IPS-NIHi7 (cell line): ENCODE data around the gene PRKG1.
"Not testable (repeated sequence)": the region's sequence is repeated elsewhere in the genome, so short reads cannot be mapped to it uniquely, and the experiment has no call there.

ENCODE experiments used
- DNase-seq: peaks from one replicate; pipeline ENCODE4 v3.0.0; 2012; ENCODE audit warnings: mixed read lengths; ENCODE audit errors: extremely low spot score

The PRKG1 gene

GRCh38 chr10:51117053-51117660, 42.9 kb downstream of the PRKG1 start:
- no peak for DNase-seq

- DNase-seq, result no peak
Measured at GRCh38 chr10:51117794-51118193, 43.5 kb downstream of the PRKG1 start.

- no peak for DNase-seq
Measured at GRCh38 chr10:51119441-51119840, 45.2 kb downstream of the PRKG1 start.

DNA sequence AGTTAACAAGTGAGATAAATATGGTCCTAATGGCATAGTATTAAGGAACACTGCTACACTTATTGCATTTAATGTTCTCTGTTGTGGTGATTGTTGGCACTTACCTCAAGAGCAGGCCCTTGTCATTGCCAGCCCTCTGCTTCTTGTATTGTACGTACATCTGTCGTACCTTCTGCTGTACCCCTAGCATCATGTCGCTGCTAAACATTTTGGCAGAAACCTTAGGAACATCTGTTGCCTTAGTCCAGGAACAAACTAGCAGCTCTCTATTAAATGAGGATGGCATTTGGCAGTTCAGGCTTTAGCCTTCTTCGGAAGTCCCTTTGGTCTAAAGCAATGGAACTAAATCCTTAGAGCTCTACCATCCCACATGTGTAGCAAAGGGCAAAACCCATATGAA, 47.6 kb downstream of the PRKG1 start:
- DNase-seq, result no peak

DNA sequence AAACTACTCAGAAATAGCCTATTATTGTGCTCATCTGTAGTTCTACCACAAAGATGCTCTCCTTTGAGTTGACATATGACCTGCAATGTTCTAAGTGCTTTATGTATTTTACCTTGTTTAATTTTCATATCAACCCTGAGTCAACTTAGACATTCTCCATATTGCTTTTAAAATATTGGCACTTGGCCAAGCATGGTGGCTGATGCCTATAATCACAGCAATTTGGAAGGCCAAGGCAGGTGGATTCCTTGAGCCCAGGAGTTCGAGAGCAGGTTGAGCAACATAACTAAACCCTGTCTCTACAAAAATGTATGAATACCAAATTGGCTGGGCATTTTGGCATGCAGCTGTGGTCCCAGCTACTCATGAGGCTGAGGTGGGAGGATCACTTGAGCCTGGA, 50.6 kb downstream of the PRKG1 start:
- no peak for DNase-seq

DNA sequence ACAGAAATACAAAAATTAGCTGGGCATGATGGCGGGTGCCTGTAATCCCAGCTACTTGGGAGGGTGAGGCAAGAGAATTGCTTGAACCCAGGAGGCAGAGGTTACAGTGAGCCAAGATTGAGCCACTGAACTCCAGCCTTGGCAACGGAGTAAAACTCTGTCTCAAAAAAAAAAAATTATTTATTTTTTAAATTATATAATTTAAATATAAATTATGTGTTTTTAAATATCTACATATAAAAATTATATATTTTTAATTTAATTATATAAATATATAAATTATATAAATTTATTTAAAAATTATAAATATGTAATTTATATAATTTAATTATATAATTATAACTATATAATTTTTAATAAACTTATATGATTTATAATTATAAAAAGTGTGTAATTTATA, 51.2 kb downstream of the PRKG1 start:
- no peak for DNase-seq

DNA sequence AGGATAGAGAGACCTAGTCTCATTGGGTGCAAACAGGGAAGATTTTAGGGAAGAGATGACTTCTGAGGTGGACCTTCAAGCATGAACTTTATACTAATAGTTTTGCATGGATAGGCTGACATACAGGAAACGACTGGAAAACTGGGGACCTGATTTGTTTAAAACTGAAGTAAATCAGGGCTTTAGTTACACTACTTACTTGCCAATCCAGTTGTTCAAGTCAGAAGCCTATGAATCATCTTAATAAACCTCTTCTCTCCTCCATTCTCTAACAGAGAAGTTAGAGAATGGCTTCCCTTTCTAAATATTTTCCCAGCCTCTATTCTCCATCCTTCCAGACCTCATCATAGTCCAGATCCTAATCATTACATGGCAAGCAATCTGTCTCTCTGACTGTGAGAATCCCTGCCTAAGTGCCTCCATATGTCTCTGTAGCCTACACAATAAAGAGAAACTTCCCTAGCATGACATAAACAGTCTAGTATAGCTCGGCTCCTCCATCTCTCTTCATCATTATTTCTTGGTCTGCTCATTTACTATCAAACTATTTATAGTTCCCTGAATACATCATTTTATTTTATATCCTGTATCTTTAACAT, 55.8 kb downstream of the PRKG1 start:
- no peak for DNase-seq

DNA sequence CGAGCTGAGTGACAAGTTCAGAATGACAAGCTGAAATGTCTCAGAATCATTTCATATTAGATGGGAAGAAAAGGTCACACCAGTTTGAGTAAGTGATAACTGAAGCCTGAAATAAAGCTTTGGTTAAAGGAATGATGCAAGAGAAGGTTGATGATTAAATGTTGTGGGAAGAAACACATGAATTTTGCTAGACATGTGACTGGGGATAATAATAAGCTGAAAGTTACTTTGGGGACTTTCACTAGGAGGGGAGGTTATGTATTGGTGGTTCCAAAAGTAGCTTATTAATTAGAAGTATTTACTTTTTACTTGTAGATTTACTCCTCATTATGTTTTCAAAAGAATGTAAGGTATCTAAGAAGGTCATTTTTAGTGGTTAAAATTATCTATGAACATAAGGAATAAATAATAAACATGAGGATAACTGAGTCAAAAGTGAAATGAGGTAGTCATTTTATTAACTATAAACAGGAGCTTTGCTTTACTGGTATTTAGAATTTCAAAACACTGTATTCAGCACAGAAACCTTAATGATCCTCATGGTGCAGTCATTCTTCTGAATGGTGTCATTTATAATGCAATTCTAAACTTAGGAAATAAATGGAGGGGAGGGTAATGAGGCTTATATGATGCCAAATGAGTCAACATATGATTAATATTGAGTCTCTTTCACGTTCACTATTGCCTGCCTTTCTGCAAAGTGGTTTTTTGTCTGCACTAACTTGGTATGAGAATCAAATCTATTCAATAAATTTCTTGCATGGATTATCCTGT, 63.7 kb downstream of the PRKG1 start:
- DNase-seq, result no peak

GRCh38 chr10:51139176-51139575, 64.9 kb downstream of the PRKG1 start:
- no peak for DNase-seq

- DNase-seq, result no peak
Measured at GRCh38 chr10:51141010-51141409, 66.7 kb downstream of the PRKG1 start.

DNA sequence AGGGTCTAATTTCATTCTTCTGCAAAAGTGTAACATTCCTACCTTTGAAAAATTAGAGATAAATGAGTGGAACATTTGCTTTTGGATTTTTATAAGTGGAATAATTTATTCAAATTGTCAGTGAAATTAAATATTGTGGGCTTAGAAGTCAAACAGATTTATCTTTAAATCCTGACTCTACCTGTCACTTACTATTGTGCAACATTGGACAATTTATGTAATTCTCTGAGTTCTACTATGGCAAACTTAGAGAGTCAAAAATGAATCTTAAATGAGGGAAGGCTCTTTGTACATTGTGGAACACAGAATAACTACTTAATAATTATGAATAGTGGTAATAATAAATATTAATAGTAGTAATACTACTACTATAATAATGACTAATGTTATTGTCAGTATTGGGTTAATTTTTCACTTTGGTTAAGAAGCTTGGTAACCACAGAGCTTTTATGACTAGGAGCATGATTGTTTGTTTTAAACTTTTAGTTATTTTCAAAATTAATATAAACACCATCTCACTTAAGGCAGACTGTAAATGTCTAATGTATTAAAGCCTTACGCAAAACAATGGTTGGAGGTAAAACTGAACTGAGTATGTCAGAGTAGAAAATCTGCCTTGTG, 70.0 kb downstream of the PRKG1 start:
- no peak for DNase-seq

- DNase-seq, result no peak
Measured at GRCh38 chr10:51145375-51145774, 71.1 kb downstream of the PRKG1 start.

DNA sequence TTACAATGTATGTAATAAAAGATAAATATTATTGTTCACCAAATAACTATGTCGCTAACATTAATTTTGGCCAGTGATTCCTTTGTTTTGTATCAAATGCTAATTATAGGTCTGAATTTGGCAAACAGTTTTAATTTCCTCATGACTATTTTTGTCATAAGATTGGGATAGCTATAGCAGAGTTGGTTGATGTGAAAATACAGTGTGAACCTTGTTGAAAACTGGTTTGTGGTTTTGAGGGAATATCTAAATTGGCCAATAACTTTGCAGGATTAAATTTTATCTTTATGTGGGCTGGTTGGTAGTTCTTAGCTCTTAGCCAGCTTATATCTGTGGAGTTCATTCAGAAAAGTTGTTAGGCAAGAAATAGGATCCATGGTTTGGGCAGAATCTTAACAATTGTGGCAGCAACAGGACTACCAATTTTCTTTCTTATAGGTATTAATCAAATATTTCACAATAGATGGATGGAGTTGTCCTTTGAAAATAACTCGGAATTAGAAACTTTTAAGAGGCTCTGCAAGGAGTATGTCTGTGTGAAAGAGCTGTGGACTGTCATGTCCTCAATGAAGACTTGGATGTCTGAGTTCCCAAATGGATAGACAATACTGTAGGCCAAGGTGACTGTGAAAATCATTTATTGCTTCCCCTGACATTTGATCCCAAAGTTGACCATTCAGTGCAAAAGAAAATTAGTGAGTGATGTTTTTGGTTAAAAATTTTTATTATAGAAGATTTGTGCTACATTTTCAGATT, 73.5 kb downstream of the PRKG1 start:
- DNase-seq, result no peak

DNA sequence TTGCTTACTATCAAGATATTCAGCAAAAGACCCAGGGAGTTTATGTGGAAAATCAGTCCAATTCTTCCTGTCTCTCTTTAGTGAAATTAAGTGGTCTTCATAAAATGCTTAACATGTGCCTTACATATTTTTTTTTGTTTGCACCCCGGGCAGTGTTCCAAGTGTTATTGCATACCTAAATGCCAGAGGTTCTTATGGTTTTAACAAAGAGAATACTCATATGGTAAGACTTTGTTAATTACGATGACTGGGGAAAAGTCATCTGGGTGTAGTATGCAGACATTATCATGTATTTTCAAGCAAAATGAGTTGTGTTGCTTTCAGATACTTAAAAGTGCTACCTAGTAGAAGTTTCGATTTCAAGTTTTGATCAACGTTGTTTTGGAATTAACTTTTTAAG, 82.6 kb downstream of the PRKG1 start:
- no peak for DNase-seq

GRCh38 chr10:51158832-51159231, 84.5 kb downstream of the PRKG1 start:
- no peak for DNase-seq

DNA sequence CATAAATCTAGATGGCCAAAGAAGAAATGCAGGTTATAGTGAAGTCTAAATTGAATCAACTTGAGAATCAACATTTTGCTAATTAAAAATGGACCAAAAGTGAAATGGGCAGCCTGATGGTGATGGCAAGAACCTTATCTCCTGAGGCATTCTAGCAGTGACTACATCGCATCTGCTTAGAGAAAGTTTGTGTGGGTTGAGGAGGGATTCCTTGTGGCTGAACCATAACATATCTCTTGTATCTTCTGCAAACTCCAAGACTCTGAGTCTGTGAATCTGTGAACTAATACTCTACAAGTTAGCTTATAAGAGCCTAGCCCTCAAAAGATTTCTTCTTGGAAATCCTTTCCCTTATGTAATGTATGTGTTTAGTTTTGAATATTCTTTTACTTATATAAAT, 85.6 kb downstream of the PRKG1 start:
- DNase-seq, result no peak

GRCh38 chr10:51162002-51162401, 87.7 kb downstream of the PRKG1 start:
- peak; percentile 49 for DNase-seq

DNA sequence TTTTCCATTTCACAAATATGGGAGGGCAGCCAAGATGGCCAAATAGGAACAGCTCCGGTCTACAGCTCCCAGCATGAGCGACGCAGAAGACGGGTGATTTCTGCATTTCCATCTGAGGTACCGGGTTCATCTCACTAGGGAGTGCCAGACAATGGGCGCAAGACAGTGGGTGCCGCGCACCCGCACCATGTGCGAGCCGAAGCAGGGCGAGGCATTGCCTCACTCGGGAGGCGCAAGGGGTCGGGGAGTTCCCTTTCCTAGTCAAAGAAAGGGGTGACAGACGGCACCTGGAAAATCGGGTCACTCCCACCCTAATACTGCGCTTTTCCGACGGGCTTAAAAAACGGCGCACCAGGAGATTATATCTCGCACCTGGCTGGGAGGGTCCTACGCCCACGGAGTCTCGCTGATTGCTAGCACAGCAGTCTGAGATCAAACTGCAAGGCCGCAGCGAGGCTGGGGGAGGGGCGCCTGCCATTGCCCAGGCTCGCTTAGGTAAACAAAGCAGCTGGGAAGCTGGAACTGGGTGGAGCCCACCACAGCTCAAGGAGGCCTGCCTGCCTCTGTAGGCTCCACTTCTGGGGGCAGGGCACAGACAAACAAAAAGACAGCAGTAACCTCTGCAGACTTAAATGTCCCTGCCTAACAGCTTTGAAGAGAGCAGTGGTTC, 89.2 kb downstream of the PRKG1 start:
- not testable (repeated sequence) for DNase-seq

DNA sequence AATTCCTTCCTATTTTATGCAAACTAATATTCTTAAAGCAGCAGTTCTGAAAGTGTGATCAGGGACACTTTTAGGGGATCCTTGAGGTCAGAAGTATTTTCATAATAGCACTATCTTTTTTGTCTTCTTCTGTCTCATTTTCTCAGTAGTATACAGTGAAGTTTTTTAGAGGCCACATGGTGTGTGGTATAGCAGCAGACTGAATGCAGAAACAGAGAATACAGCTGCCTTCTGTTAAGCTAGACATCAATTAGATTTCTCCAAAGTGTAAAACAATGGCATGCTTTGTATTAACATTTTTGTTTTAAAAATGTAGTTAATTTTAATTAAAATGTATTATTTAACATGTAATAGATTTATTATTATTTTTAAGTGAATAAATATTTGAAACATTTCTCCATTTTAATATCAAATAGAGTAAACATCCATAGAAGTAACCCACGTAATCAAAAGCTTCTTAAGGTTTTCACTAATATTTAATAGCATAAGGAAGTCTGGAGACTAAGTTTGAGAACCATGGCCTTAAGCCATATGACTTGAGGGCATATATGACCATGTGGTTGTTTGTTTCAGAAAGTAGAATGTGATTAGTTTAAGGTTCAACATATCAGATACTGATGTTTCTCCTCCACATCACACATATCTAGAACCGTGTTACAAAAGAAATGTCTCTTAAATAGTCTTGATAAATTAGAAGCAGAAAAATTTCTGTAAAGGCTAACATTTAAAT, 94.0 kb downstream of the PRKG1 start:
- no peak for DNase-seq

- no peak for DNase-seq
Measured at GRCh38 chr10:51169111-51169510, 94.8 kb downstream of the PRKG1 start.
